Jurkat, Clone E6-1 (cell line): ENCODE measurements around the gene LRRC40. TPM values are rescaled to one million over a fixed set of nuclear protein-coding genes. Genes with fewer than 3 reads are reported as not detected.
A peak's percentile ranks its signal among the peaks of the same experiment; 100 is the strongest.
"Not testable (repeated sequence)": the region's sequence is repeated elsewhere in the genome, so short reads cannot be mapped to it uniquely, and the experiment has no call there.

ENCODE experiments used
- DNase-seq: peaks from one replicate; pipeline ENCODE4 v3.0.0-alpha.2; 2011; ENCODE audit warnings: low read depth, low spot score
- H3K4me3 ChIP-seq: 2 replicates; pipeline ENCODE4 v1.5.1; 2011; ENCODE audit warnings: mild to moderate bottlenecking, low read length, control low read depth, moderate library complexity
- polyA plus RNA-seq: library from polyadenylated mRNA; unstranded; fragments of >200 nt; gene quantifications from one replicate; pipeline ENCODE4 v1.2.1, GENCODE V29; 2012; ENCODE audit warnings: missing spikeins; ENCODE audit not compliant: insufficient read length, insufficient read depth

Gene LRRC40
- polyA plus RNA-seq: 14.3 TPM

DNA sequence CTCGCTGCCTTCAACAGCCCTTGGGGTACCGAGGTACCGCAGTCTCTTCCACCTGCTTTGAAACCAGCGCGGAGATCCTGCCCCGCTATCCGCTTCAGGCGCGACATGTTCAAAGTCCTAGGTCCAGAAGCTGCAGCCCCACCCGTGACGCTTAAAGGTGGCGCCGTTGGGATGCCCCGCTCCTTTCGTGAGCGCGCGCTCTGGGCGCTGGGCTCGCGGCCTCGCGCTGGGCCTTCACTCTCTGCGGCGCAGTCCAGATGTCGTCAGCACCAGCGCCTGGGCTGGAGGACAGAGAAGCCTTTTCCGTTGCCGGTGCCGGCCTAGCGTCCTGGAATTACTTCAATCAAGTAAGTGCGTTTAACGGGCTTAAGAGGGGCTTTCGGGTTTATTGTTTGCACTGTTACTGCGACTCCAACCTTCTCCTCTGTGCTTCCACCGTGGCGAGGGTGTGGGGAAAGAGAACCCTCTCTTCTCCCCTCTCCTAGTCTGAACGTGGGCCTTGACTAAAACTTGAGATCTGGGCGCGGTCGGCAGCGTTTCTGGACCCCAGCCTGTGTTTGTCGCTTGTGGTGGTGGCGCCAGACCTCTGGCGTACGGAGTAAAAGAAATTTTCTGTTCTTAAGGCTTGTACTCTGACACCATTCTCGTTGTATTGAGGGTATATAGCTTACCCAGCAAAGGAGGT, at the start of gene LRRC40:
LRRC40 (minus strand) TSS at position 146 of the 685 bp plus-strand sequence; CDS start at position 107, 39 bp downstream.
- H3K4me3 ChIP-seq: peak within 1 kb of the TSS; percentile 92
- peak; percentile 91 for DNase-seq

DNA sequence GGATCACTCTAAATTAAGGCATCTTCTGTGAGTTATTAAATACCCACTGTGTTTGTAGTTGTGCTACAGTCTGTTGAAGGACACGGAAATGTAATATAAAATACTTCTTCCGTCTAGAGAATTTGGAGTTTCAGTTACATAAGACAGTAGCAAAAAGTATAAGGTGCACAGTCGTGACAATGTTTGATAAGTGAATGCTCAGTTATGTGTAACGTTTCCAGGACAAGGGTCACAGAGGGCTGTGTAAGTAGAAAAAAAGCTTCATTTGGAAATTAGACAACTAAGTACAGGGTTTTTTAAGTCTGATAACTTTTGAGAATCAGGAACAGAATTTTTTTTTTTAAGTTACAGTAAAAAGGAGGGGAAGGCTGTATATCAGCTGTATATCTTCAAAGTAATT, 43.4 kb upstream of the LRRC40 start:
- DNase-seq: no peak

DNA sequence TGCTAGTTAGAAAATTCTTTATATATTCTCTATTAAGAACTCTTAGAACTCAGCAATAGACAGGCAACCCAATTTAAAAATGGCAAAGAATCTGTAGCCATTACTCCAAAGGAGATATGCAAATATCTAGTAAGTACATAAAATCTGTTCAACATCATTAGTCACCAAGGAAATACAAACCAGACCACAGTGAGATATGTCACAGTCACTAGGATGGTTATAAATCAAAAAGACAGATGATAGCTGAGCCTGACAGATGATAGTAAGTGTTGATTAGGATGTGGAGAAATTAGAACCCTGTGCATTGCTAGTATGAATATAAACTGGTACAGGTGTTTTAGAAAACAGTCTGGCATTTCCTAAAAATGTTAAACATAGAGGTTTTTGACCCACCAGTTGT, 42.4 kb upstream of the LRRC40 start:
- no peak for DNase-seq
- no peak overlapping the region for H3K4me3 ChIP-seq

More for the DNA sequence above, 43.4 kb upstream of the LRRC40 start:
- H3K4me3 ChIP-seq: no peak overlapping the region

DNA sequence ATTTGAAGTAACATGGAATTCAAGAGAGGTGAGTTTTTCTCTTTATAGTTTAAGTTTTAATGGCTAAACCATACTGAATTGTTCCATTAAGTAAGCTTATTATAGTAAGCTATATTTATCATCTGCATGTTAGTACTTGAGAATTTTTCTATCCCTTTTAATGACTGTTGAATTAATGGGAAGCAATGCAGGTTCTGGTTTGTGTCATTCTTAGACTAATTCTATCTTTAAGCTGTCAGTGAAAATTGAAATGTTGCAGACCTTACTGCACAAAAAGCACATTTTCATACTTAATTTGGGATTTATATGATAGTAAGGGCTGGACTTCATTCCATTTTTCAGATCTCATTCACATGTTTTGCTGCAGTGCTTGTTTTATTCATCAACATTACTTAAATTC, 41.7 kb upstream of the LRRC40 start:
- no peak overlapping the region for H3K4me3 ChIP-seq
- DNase-seq: no peak

DNA sequence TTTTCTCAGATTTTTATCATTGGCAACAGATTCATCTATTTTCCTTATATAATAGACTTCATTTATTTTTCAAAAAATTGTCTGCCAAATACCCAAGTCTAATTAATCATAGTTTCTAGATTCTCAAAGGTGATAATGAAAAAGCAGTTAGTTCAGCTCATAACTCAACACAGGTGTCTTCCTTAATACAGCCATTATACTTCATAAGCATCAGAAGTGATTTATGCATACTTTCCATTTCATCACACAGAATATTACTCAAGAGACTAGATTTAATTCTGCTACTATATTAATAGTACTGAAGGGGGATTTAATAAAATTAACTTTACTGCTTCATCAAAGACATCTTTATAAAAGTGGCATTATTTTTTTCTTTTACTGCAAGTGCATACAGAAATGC, 34.6 kb upstream of the LRRC40 start:
- no peak for DNase-seq
- no peak overlapping the region for H3K4me3 ChIP-seq

DNA sequence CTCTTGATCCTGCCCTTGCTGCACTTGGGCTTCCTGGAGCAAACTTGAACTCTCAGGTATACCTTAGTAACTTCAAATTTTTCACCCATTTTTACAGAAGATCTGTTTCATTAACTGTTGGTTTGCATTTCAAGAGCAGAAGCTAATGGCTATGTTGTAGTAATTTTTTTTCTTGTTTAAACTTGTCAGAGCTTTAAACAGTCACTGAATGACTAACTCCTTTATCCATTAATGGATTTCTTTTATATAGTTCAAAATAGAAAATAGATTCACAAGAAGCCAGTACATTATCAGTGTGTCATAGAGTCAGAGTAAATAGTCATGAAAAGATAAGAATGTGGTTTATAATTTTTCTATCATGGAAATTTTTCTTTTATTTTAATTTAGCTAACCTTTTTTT, 29.4 kb upstream of the LRRC40 start:
- DNase-seq: no peak
- H3K4me3 ChIP-seq: no peak overlapping the region

DNA sequence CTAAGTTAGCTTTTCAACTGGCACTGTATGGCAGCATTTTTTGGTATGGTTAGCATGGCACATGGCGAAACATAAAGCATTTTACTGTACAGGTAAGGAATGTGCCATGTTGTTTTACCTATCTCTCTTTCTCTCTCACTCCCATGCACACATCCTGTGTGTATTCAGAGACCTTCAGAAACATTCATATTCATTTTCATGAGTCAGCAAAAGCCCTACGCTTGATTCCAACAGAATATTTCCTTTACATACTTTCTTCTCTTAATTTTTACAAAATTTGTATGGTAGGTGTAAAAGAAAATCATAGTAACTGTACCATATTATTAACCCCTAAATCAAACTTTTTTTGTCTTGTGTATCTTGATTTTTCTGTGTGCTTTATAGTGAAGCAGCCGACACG, 26.1 kb upstream of the LRRC40 start:
- H3K4me3 ChIP-seq: no peak overlapping the region
- no peak for DNase-seq

DNA sequence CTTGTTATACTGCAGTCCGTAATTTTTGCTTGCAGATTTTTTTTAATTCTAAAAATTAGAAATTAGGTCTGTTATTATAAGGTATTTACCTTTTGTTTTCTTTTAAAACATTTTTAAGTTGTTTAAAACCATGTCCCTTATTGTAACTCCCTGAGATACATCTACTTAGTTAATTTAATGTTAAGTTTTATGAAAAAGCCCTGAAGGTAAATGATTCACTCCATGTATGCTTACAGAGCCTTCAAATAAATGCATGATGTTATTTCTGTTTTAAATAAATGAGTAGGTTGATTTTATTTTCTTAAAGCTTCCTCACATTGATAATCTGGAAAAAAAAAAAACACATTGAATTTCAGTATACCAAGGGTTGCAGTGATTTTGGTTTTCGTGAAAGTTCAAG, 23.3 kb upstream of the LRRC40 start:
- H3K4me3 ChIP-seq: no peak overlapping the region
- DNase-seq: no peak

DNA sequence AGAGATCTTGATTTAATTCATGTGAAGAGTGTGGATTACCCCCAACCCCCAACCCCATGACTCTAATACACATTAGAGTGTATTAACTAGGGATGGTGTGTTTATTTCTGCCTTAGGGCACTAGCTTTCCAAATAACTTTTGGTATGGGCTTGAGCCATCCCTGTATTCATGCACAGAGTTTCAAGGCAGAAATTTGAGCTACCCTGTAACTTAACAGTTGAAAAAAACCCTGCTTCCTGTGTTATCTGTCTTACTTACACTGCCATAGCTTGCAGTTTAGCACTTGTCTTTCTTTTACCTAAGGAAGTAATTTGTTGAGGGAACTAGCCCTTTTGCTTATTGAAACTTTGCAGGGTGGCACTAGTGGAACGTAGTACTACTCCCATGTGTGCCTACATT, 22.1 kb upstream of the LRRC40 start:
- H3K4me3 ChIP-seq: no peak overlapping the region
- DNase-seq: peak; percentile 41

DNA sequence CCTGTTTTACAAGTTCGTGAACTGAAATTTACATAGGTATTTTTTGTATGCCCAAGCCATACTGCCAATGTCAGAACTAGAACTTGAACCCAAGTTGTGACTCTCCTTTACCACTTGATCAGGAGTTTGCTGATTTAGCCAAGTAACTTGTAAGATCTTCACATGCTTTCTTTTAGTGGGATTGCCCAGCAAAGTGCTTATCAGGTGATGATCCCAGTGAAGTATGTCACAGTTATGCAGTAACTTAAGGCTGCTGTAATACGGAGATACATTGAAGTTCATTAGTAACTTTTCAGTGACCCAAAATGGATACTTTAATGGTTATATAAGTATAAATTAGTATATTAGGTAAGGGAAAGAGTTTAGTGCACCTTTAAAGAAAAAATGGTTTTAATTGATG, 19.6 kb upstream of the LRRC40 start:
- H3K4me3 ChIP-seq: no peak overlapping the region
- DNase-seq: no peak

DNA sequence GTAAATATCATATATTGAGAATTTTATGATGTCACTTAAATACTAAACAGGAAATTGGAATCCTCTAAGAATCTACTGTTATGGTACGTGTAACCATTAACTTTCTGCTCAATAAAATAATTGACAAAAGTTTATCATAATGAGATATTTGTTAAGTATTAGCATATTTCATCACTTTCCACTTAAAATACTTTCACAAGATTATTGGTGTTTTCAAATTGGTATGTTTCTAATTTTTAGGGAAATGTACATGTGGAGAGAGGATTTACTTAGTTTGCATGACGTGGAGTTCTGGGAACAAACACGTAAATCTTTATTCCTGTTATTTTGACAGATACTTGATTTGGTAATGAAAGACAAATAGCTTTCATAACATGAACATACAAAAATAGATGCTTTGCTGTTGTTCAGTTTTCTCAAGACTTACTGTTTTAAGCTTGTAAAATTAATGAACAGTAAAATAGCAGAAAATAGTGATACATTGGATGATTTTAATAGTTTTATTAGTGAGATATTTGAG, 17.4 kb upstream of the LRRC40 start:
- peak overlapping the region; percentile 83 for H3K4me3 ChIP-seq
- no peak for DNase-seq

DNA sequence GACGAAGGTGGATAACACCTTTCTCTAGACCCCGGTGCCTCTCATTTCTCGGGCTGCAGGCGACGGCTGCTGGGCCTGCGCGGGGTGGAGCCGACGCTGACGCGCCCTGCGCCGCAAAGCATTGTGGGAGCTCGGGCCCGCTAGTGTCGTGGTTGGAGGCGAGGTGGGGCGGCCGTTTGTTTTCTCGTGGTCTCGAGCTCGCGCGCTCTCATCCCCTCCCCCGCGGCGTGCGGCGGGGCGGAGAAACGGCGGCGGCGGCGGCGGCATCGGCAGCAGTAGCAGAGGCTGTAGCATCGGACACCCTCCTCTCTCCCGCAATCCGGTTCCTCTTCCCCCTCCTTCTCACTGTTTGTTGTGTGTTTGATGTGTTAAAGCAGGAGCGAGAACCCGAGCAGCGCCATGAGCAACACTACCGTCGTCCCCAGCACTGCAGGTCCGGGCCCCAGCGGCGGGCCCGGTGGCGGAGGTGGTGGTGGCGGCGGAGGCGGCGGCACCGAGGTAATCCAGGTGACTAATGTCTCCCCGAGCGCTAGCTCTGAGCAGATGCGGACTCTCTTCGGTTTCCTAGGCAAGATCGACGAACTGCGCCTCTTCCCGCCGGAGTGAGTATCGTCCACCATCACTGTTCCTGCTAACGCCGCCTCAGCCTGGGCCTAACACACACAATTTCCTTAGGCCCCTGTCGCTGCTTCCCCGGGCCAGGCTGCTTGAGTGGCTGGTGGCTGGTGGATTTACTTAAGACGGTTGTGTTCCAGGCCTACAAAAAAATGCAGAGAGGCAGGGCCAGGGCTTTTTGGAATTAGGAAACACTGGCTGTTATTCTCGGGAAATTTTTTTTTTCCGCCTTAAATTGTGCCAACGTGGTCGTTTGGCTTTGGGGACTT, 16.1 kb upstream of the LRRC40 start, which contains the start of gene SRSF11:
SRSF11 (plus strand) TSS at position 143 of the 884 bp plus-strand sequence; CDS start at position 400, 257 bp downstream.
- DNase-seq: peak; percentile 91
- H3K4me3 ChIP-seq: peak within 1 kb of the TSS; percentile 83

DNA sequence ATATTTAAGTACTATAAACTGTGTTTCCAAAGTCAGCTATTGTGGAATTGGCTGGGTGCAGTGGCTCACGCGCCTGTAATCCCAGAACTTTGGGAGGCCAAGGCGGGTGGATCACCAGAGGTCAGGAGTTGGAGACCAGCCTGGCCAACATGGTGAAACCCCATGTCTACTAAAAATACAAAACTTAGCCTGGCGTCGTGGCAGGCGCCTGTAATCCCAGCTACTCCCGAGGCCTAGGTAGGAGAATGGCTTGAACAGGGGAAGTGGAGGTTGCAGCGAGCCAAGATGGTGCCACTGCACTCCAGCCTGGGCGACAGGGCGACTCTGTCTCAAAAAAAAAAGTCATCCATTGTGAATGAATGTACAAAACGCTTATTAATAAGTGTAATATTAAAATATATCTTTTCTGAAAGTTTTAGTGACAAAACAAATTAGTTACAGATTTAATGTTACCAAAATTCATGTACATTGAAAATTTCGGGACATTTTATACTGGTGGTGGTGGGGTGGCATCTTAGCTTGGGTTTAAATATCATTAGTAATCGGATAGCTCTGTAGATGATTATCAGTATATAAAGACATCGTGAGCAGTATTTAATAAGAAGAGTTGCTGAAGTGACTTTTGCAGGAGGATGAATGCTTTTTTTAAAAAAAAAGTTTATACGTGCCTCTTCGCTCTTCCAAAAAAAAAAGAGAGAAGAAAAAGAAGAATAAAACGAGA, 15.3 kb upstream of the LRRC40 start:
- peak overlapping the region; percentile 83 for H3K4me3 ChIP-seq
- DNase-seq: no peak

DNA sequence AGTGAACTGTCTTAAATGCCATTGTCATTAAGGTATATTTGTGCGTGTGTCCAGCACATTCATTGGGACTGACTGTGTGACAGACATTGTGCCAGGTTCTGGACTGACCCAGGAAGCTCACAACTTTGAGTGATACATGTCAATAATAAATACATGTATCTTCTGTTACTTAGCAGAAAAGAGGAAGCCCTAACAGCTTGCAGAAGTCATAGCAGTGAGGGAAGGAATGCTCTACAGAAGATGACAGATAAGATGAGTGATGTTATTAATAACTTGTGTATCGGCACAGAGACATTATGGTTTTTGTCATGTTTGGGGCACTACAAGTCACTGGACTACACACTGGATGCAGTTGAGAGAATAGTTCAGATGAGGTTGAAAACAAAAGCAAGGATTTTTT, 14.6 kb upstream of the LRRC40 start:
- no peak overlapping the region for H3K4me3 ChIP-seq
- DNase-seq: no peak

DNA sequence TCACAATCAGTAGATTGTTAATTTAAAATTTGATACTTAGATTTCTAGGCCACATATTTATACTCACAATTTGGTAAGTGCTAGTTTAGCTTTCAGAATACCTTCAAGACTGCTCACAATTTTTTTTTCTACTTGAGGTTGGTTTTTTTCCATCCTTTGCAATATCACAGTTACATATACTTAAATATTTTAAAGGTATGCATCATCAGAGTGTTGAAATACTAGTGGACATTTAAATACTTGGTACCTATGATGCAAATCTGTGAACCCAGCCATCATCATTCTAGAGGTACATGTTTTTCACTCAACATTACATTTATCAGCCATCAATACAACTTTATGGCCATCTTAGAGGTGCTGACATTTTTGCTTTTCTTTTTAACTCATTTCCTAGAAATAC, 6.2 kb upstream of the LRRC40 start:
- no peak overlapping the region for H3K4me3 ChIP-seq
- DNase-seq: no peak

DNA sequence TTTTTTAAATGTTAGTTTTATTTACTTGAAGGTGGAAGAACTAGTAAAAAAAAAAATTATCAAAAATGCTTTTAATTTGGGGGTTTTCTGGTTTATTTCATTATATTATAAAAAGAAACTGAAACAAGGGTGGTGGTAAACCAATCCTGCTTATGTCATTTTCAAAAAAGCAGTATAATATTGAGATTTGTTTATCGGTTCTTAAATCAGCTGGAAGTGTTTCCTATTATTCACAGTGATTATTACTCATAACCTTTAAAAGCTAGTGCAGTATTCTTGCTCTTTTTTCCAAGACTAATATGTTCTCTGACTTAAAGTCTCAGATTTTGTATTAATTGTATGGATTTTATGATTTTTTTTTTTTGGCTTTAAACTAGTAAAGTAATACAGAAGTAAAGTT, 5.4 kb upstream of the LRRC40 start:
- no peak overlapping the region for H3K4me3 ChIP-seq
- no peak for DNase-seq

DNA sequence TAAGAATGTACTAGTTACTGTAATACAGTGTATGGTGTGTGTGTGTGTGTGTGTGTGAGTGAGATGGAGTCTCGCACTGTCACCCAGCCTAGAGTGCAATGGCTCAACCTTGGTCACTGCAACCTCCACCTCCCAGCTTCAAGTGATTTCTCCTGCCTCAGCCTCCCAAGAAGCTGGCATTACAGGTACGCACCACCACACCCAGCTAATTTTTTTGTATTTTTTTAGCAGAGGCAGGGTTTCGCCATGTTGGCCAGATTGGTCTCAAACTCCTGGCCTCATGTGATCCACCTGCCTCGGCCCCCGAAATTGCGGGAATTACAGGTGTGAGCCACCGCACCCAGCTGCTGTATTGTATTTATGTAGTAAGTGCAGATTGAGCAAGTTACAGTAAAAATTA, 2.9 kb upstream of the LRRC40 start:
- no peak for DNase-seq
- no peak overlapping the region for H3K4me3 ChIP-seq

DNA sequence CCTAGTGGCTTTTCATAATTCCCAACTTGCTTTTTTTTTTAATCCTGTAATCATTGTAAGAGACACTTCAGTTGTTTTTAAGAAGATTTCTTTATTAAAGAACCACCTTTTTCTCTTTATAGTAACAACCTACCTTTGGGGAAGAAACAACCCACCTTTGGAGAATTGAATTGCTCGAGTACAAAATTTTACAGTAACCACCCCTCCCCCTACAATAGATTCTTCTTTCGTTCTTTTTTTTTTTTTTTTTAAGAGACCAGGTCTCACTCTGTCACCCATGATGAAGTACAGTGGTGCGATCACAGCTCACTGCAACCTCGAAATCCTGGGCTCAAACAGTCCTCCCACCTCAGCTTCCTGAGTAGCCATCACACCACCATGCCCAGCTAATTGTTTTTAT, 2.1 kb upstream of the LRRC40 start:
- H3K4me3 ChIP-seq: no peak overlapping the region
- DNase-seq: no peak

DNA sequence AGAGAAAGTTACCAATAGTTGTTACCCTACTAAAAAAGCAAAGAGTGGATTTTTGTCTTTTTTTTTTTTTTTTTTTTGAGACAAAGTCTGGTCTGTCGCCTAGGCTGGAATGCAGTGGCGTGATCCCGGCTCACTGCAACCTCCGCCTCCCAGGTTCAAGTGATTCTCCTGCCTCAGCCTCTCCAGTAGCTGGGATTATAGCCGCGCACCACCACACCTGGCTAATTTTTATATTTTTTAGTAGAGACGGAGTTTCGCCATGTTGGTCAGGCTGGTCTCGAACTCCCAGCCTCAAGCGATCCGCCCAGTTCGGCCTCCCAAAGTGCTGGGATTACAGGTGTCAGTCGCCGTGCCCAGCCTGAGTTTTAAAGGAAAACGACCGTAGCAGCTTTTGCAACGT, 1.5 kb upstream of the LRRC40 start:
- H3K4me3 ChIP-seq: peak overlapping the region; percentile 92

DNA sequence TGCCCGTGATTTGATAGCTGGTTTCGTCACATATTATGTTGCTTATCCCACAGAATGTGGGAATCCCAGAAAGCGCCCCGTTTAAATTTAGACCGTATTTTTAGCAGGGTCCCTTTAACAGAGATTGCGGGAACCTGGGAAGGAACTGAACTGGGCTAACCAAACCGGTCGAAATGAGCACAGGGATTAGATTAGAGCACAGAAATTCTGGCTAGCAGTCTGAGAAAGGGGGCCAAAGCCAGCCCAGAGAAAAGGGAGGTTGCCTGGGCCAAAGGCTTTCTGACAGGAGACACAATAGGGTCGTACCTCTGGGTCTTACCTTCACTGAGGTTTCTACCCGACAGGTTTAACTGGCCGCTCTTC, 327 bp downstream of the LRRC40 start:
- no peak for DNase-seq
- H3K4me3 ChIP-seq: peak overlapping the region; percentile 92

More for the DNA sequence above, 1.5 kb upstream of the LRRC40 start:
- DNase-seq: not testable (repeated sequence)
